Thyroid gland (tissue), 4 donors: ENCODE measurements around the gene DCLK2. TPM values are rescaled to one million over a fixed set of nuclear protein-coding genes. Genes with fewer than 3 reads are reported as not detected.

Source experiments
- DNase-seq, 2 donors: peaks; one replicate each; pipeline ENCODE4 v3.0.0-alpha.2; 2019
- H3K27ac ChIP-seq, 3 donors: fragments of 200-600 bp; sonication (generic); 1 replicate in 2 of 3; 2 replicates in 1 of 3; pipeline ENCODE4 v1.5.1; 2016 to 2019; ENCODE audit warnings: mild to moderate bottlenecking in 1 of 3, moderate library complexity in 1 of 3
- H3K27me3 ChIP-seq: fragments of 200-600 bp; sonication (generic); one replicate; pipeline ENCODE4 v1.5.1; 2019
- H3K36me3 ChIP-seq, 2 donors: fragments of 200-600 bp; sonication (generic); one replicate each; pipeline ENCODE4 v1.5.1; 2016 to 2019
- H3K4me1 ChIP-seq, 2 donors: fragments of 200-600 bp; sonication (generic); one replicate each; pipeline ENCODE4 v1.5.1; 2017 to 2019
- H3K4me3 ChIP-seq, 3 donors: fragments of 200-600 bp; sonication (generic); replicated peaks in 1 of 3; 1 replicate in 2 of 3; 2 replicates in 1 of 3; pipeline ENCODE4 v1.5.1; 2016; ENCODE audit warnings: mild to moderate bottlenecking in 1 of 3
- H3K9me3 ChIP-seq: fragments of 200-600 bp; sonication (generic); one replicate; pipeline ENCODE4 v1.5.1; 2017
- POLR2A ChIP-seq, 2 donors: fragments of 450-650 bp; IDR thresholded peaks; one replicate each; pipeline ENCODE4 v1.6.1; 2017; ENCODE audit warnings: antibody characterized with exemption in 2 of 2, mild to moderate bottlenecking in 2 of 2, moderate library complexity in 1 of 2
- WGBS, 2 donors: methylation state at CpG; one replicate each; pipeline ENCODE4 v1.1.5; 2017; 5-methylcytosine and 5-hydroxymethylcytosine counted together
- intact Hi-C: fragments of 100-400 bp; cut with DNase I; formaldehyde crosslinking; loops from one replicate; pipeline ENCODE4 v1.15.1; 2023
- total RNA-seq, 4 donors: library from RNA; depleted of rRNA; stranded (reverse); fragments of >200 nt; gene quantifications; one replicate each; pipeline ENCODE4 v1.2.3, GENCODE V29; 2016
- TF ChIP-seq, protein P1 (sequence below), 6 experiments: fragments of 200-600 bp in 3 of 6; fragments of 450-650 bp in 3 of 6; sonication (generic) in 3 of 6; IDR thresholded peaks; one replicate each; pipeline ENCODE4 v1.5.1; 2016 to 2019; ENCODE audit warnings: antibody characterized with exemption in 6 of 6, mild to moderate bottlenecking in 2 of 6, inconsistent platforms in 1 of 6, moderate library complexity in 1 of 6

Gene DCLK2
- total RNA-seq, 4 donors from 2014 or later = 6.6 to 19.7 (median 12.3) TPM

DNA sequence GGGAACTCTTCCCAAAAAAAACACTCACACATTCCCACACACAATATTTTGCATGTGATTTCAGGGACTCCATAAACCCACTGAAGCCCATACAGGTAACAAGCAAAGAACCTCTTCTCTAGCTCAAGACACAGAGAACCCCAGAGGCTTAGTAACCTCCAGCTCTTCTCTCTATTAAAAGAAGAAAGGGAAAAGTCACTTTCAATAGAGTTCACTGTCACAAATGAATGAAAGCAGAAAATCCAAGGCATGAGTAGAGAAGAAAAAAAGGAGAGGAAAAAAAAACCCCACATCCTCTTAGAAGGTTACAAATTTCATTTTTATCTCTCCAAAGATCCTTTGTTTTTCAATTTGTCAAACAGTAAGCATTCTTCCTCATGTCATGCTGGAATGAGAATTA lies 30.7 kb upstream of the DCLK2 start:
- TF ChIP-seq POLR2A (IDR thresholded peaks at IDR 0.05) = no peak
- TF ChIP-seq, protein P1, sequence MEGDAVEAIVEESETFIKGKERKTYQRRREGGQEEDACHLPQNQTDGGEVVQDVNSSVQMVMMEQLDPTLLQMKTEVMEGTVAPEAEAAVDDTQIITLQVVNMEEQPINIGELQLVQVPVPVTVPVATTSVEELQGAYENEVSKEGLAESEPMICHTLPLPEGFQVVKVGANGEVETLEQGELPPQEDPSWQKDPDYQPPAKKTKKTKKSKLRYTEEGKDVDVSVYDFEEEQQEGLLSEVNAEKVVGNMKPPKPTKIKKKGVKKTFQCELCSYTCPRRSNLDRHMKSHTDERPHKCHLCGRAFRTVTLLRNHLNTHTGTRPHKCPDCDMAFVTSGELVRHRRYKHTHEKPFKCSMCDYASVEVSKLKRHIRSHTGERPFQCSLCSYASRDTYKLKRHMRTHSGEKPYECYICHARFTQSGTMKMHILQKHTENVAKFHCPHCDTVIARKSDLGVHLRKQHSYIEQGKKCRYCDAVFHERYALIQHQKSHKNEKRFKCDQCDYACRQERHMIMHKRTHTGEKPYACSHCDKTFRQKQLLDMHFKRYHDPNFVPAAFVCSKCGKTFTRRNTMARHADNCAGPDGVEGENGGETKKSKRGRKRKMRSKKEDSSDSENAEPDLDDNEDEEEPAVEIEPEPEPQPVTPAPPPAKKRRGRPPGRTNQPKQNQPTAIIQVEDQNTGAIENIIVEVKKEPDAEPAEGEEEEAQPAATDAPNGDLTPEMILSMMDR (IDR thresholded peaks at IDR 0.05) = no peak
- no peaks in the 10 kb centered on the region for H3K36me3 ChIP-seq
- H3K27ac ChIP-seq = no peak overlapping the region
- H3K27me3 ChIP-seq = no peaks in the 10 kb centered on the region
- H3K9me3 ChIP-seq = no peaks in the 10 kb centered on the region
- H3K4me1 ChIP-seq = no peaks in the 10 kb centered on the region
- no peak overlapping the region for H3K4me3 ChIP-seq
- intact Hi-C loops = no loop called here
- DNase-seq = no peak

- DNase-seq = no peak
- H3K36me3 ChIP-seq = no peaks in the 10 kb centered on the region
- H3K27me3 ChIP-seq = no peaks in the 10 kb centered on the region
- intact Hi-C loops = no loop called here
- 88 to 93% methylated on average over 4 of the region's 4 CpGs for WGBS, 2 donors
- TF ChIP-seq, protein P1 (IDR thresholded peaks at IDR 0.05) = no peak
- TF ChIP-seq POLR2A (IDR thresholded peaks at IDR 0.05) = no peak
- H3K4me3 ChIP-seq = no peak overlapping the region
- no peak overlapping the region for H3K27ac ChIP-seq
- H3K9me3 ChIP-seq = no peaks in the 10 kb centered on the region
- no peaks in the 10 kb centered on the region for H3K4me1 ChIP-seq
Observed at GRCh38 chr4:150049682-150050081, 28.6 kb upstream of the DCLK2 start.

DNA sequence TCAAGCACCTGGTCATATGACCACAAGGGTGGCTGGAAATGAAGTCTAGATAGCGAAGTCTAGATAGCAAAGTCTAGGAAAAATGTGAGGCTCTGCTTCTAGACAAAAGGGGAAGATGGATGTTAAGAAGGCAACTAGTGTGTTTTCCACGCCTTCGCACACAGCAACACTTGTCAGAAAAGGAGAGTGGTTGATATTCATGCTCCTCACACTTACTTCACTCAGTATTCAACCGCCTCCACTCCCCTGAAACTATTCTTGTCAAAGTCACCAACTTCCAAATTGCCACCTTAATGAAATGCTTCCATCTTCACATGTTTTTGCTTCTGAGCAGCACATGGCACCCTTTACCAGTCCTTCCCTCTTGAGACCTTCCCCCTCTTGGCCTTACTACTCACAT lies 27.7 kb upstream of the DCLK2 start:
- Histone ChIP-seq H3K27me3 (no peaks in the 10 kb centered on the region), H3K36me3 (no peaks in the 10 kb centered on the region), H3K9me3 (no peaks in the 10 kb centered on the region), H3K4me1 (no peaks in the 10 kb centered on the region), H3K27ac (no peak overlapping the region), H3K4me3 (no peak overlapping the region)
- no peak for DNase-seq
- intact Hi-C loops = no loop called here
- TF ChIP-seq, protein P1 (IDR thresholded peaks at IDR 0.05) = no peak
- no peak for TF ChIP-seq POLR2A (IDR thresholded peaks at IDR 0.05)
- WGBS, 2 donors = 97 to 99% methylated on average over 4 of the region's 4 CpGs

DNA sequence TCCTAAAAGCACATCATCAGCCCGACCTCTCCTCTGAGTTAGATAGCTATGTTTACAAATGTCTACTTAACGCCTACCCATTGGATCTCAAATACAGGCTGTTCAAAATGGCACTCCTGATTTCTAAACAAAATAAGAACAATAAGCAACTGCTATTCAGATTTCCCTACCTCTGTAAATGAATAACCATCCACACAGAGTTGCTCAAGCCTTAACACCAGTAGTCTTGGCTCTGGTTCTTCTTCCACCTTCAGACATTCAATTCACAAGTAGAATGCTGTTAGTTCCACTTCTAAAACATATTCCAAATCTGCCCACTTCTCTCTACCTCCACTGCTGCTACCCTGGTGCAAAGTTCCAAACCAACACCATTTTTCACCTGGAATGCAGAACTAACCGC lies 27.1 kb upstream of the DCLK2 start:
- Histone ChIP-seq H3K27me3 (no peaks in the 10 kb centered on the region), H3K27ac (no peak overlapping the region), H3K36me3 (no peaks in the 10 kb centered on the region), H3K4me3 (no peak overlapping the region), H3K4me1 (no peaks in the 10 kb centered on the region), H3K9me3 (no peaks in the 10 kb centered on the region)
- TF ChIP-seq POLR2A (IDR thresholded peaks at IDR 0.05) = no peak
- TF ChIP-seq, protein P1 (IDR thresholded peaks at IDR 0.05) = no peak
- intact Hi-C loops = no loop called here
- no peak for DNase-seq
- WGBS, 2 donors = 95 to 96% methylated on average over 3 of the region's 3 CpGs

GRCh38 chr4:150055467-150055866 lies 22.8 kb upstream of the DCLK2 start:
- no peak for TF ChIP-seq POLR2A (IDR thresholded peaks at IDR 0.05)
- TF ChIP-seq, protein P1 (IDR thresholded peaks at IDR 0.05) = no peak
- DNase-seq = no peak
- Histone ChIP-seq H3K36me3 (no peaks in the 10 kb centered on the region), H3K27ac (no peak overlapping the region), H3K9me3 (no peaks in the 10 kb centered on the region), H3K4me1 (no peaks in the 10 kb centered on the region), H3K4me3 (no peak overlapping the region), H3K27me3 (no peaks in the 10 kb centered on the region)
- intact Hi-C loops = no loop called here
- WGBS, 2 donors = 81 to 96% methylated on average over 1 of the region's 1 CpG
